Measurements from ENCODE around the gene SLC1A2.

The SLC1A2 gene

DNA sequence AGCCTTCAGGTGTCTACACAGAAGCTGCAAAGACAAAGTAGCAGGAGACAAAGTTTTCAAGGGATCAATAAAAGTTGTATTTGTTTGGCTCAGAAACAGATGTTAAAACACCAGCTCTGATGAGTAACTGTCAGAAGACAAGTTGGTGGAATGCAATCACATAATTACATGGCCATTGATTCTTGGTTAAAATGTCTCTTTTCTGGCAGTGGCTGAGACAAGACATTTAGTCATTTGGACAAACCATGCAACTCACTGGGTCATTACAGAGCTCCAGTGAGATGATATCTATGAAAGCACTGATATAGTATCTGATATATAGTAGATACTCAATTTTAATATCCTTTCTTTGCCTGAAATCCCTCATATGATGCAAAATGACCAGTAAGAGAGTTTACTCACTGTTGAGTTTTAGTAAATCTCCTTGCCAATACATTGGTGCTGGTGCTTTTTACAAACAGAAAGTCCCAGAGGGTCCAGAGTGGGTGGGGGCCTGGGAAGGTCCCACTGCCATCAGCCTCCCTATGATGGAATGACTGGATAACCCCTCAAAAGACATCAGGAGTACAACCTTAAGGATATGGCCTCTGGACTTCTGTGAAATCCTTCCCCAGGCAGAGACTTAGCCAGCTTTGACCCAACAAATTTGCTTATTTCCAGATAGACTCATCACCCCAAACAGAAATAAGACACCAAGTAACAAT is 95.0 kb downstream of the SLC1A2 start:
- no peak for DNase-seq

DNA sequence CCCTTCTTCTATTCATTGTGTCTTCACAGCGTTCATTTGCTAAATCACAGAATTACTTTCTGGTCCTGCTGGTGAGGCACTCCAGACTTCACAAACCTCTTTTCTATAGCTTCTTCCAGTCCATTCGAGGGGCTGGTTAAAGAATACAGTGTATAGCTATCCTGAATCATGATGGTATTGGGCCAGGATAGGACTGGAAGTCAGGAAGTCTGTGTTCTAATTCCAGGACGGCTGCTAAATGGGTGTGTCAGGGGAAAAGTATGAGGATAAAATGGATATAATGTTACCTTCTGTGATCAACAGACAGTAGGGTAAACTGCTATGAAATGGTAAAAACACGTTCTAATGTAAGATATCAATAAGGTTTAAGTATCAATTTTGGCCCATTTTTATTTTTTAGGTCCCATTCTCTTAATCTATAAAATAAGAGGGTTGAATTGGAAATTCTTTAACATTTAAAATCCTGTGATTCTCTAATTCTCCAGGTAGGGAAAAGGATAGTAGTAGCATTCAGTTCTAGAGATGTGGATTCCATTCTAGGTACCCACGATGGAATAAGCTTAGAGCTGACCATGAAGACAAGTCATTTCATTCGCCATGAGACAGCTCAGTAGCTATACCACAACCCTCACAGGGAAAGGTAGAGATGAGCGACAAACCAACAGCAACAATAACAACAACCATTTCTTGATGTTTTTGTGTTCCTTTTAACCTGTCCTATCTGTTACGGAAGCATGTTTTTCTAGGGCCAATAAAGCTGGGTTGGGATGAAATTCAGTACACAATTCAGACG is 96.1 kb downstream of the SLC1A2 start:
- DNase-seq, result no peak

DNA sequence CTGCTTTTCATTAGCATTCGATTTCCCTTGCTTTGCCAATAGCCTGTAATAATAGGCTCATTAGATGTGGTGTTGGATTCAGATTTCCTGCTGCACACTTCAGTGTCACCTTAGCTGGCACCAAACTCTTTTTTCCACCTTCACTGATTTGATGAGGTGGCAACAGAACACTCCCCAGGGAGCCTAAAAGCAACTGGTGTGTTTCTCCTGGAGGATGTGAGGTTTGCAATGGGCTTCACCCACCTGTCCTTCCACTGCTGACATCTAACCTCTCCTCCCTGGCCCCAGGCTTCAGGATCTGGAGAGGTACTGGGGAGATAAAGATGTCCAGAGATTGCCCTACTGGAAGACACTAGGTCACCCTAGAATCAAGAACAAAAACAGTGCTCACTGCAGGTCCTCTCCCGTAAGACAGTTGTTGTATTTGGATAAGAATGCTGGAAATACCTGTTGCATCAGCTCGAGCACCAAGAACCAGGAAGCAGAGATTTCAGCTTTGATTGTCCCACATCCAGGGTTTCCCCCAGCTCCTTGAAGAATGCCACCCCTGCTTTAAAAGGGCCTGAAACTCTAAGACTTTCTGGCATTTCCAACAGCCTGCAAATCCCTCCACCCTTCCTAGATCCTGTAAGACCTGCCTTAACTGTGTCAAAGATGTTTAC is 96.9 kb downstream of the SLC1A2 start:
- peak in 2 of 3 experiments; percentile 32 to 64 for DNase-seq

DNA sequence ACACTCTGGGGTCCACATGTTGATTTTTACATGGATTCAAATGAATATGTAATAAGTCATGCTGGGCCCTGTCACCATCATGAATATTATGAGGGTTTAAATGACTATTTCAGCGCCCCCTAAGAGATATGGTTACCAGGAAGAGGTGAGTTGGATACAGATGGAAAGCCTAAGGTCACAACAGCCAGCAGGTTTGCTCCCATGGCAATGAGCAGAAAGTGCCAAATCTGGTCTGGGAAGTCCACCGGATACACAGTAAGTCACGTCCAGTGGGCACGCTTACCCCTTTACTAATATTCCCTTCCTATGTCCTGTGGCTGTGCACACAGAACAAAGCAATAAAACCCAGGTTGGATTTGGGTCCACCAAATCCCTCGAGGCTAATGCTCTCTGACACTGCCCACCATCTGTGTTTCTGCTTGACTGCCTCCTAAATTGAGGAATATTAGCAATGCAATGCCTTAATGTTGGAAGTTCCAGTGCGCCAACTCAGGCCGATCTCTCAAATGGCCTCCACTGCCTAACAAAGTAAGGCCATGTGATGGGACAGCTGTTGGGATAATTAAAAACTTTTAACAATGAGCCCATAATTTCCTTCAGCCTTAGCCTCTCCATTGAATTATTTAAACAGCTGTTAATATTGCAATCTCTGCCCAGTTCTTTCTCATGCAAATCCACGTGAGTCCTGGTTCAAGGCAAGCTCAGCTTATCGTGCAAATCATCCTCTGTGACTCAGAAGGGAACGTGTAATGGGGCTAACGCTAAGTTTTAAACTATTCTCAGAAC is 97.6 kb downstream of the SLC1A2 start:
- DNase-seq, result peak in 2 of 3 experiments; percentile 32 to 64

DNA sequence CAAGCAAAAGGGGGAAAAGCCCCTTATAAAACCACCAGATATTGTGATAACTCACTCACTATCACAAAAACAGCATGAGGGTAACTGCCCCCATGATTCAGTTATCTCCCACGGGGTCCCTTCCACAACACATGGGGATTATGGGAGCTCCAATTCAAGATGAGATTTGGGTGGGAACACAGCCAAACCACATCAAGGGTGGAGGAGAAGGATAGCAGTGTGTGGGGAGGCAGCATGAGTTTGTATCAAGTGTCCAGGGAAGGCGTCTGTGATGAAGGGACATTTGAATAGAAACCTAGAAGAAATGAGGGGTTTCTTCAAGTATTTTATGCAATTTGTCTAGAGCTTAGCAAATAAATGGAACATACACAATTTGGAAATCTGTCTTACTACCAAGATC is 98.2 kb downstream of the SLC1A2 start:
- no peak for DNase-seq

DNA sequence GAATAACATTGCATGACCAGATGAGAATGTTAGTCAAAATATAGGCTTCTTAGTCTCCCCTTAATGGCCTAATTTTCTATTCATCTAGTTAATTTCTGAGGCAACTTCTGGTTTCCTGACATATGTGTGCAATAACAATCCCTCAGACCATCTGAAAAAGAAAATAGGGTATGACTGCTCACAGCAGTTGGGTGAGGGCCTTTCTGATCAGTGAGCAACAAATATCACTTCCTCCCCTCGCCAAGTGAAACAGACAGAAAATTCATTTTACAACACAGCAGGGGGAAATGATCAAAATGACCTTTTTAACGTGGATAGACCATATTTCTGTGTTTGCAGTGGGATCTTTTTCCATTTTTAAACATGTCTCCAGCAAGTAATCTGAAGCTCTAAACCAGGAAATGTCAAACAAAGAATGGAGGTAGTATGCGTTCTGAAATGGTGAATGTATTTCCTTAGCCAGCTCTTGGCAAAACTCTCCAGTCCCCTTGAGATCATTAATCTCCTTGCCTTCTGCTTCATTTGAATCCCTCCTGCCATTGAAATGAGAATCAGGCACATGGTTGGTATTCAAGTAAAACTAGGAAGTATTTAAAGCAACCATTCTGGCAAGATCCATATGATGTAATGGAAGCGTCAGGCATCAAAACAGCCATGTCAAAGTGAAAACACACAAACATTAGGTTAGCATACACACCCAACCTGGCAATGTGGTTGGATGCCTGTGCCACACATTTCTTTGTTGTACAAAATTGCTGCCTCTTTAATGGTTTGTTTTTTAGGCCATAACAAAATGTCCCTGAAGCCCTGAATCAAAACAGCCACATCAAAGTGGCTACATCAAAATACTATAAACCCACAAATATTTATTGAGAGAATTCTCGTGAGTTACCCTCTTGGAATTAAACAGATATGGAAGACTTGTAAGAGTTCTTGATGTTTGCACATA is 100.1 kb downstream of the SLC1A2 start:
- DNase-seq, result no peak

DNA sequence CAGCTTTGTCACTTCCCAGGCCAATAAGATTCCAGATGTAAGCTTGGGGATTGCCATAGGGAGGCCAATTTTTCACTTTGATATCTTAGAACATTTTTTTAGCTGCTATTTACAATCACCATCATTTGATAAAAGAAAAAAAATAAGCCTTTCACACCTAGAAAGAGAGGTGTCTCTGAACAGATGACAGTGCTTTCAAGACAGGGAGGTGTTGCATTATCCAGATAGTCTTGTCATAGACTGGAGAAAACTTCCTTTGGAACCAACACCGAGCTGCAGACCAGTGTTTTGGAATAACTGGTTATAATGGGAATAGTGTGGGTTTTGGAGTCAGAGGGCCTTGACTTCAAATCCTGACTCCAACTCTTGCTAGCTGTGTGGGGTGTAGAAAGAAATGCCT is 101.0 kb downstream of the SLC1A2 start:
- DNase-seq, result no peak

DNA sequence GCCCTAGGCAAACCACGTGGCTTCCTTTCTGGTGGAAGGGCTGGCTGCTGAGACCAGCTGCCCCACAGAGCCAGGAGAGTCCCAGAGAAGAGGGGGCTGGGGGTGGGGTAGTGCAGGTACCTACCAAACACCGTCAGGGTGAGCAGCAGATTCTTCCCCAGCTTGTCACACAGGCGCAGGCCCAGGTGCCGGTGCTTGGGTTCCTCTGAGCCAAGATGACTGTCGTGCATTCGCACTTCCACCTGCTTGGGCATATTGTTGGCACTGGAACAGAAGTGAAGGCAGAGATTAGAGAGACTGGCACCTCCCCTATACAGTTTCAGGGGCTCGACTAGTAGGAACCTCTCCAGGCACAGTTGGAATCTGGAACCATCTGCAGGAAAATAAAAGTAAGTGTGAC is 102.1 kb downstream of the SLC1A2 start:
- no peak for DNase-seq

DNA sequence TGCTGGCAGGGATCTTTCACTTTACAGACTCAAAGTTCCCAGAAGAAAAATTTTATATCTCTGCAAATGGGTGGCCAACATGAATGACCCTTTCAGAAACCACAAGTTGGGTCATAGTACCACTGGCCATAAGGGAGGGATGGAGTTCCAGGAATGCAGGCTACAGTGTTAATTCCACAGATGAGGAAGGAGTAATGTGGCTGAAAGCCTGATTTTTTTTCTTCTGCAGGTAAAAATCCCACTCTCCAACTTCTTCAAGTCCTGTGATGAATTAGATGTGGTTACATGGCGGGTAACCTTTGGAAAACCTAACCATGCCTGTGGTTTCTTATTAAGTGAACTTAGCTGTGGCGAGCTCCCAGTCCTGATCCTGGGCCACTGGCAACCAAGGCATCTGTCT is 103.2 kb downstream of the SLC1A2 start:
- DNase-seq, result no peak

DNA sequence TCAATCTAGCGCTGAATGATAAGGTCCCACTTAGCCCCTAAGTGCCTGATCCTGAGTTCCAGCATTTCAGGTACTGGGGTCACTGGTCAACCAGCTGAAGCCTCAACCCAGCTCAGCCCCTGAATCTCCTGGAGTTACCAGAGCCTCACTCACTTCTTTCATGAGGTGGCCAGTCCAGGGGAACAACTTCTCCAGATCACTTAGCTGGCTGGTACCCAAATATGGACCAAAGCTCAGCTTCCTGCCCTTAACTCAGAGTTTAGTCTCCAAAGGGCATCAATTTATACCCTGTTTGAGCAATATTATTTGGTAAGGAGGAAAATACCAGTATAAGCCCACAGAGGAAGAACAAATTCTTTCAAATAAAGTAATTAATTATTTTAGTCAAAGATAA is 105.6 kb downstream of the SLC1A2 start:
- no peak for DNase-seq

DNA sequence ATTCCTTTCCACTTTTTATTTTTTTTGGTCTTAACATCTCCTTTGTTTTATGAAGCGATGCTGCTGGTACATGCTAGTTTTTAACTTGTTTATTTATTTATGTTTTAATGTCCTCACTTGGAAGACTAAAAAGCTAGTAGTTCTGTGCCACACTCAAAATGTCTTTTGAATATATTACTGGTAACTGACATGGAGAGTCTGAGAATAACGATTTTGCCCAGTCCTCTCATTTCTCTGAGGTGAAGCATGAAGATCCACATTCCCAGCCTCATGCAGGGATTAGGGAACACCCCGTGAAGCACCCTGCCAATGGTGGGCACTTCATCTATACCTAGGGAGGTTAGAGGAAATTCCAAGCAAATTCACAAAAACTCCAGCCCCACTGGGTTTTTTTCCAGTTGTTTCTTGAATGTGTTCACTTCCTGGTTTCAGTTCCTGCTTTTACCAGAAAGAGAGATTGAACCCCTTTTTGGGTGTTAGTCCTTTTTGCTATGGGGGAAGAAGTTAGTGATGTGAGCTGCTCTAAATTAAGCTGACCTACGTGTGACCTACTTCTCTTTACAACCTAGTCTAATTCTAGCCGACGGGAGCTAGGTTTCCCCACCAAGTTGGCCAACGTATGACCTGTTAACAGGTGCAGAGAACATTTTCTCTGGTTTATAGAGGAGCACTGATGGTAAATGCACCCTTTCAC is 106.1 kb downstream of the SLC1A2 start:
- DNase-seq, result no peak

DNA sequence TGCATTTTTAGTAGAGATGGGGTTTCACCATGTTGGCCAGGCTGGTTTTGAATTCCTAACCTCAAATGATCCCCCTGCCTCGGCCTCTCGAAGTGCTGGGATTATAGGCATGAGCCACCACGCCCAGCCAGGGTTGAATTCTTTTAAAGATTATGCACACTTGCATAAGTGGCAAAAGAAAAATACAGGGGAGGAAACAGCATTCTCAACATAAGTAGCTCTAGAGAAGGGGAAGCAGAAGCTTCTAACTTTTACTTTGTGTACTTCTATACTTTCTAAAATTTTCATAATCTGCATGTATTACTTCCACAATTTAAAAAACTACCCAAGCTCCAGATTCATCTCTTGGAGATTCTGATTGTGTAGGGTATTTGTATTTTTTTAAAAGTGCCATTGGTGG is 108.0 kb downstream of the SLC1A2 start:
- DNase-seq, result no peak

DNA sequence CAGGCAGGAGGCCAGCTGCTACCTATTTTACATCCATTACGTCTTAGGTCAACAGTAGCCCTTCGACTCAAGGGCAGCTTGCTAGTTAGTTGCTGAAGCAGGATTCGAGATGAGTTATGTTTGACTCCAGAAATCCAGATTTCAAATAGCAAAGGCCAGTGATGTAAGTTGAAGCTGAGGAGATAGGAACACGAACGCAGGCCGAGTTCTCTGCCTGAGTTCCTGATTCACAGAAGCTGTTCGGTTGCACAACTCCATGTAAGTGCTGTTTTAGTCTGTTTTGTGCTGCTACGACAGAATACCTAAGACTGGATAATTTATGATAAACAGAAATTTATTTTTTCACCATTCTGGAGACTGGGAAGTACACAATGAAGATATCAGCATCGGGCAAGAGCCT is 111.2 kb downstream of the SLC1A2 start:
- DNase-seq, result no peak

DNA sequence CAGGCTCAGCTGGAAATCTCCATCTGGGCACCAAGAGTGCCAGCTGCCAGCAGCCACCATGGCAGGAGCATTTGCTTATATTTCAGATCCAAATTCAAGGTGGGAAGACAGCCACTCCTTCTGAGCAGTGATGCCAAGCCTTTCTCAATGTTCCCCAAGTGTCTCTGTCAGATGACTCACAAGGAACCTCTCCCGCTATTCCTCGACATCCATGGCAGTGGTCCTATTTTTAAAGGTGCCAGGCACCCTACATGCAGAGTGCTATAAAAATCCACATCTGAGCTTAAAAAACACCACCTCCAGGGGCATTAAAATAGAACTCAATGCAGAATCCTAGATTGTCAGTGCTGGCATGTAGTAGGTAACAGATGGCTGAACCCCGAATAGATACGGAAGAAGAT is 112.1 kb downstream of the SLC1A2 start:
- no peak for DNase-seq

DNA sequence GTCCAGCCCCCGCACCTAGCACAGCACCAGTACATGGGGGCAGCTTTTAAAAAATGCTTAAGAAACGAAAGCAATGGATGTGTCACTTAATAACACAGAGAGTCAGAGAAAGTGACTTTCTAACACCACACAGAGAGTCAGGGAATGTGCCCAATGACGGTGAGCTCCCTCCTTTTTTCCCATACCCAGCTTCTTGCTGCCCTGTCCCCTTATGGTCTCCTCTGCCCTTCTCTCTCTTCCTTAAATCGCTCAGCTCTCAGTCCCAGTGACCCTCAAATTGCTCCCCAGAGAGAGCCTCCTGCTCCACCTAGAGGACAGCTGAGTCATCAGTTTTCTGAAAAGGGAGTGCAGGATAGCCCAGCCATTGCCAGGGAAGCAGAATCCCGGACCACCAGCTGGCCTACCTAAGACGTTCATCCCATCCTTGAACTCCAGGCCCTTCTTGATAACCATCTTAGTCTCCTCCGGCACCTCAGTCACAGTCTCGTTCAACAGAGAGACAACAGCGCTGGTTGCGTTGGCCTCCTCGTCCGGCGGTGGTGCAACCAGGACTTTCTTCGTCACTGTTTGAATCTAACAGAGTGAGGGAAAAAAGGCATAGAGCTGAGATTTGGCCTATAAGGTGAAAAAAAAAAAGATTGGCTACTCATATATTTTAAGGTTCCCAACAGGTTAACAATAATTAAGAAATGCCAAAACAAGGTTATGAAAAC is 113.5 kb downstream of the SLC1A2 start:
- peak in 2 of 3 experiments; percentile 28 to 45 for DNase-seq

DNA sequence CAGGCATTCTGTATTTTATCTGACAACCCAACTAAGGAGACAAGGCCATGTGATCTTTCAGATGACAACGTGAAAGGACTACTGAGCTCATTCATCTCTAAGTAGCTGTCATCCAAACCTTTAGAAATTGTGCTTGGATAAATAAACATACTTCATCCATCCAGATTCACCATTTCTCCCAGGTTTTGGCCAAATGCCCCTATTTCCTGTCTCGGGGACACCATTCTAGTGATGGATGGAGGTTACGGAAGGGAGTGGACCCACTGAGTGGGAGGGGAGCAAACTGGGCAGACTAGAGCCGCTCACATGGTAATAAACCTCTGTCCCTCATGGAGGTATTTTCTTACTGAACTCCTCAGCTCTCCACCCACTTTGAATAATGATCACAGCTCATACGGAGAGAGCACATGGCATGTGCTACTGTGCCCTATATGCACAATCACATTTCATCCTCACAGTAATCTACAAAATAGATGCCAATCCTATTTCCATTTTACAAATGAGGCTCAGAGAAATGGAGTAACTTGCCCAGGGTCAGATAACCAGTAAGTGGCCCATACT is 114.4 kb downstream of the SLC1A2 start:
- no peak for DNase-seq

DNA sequence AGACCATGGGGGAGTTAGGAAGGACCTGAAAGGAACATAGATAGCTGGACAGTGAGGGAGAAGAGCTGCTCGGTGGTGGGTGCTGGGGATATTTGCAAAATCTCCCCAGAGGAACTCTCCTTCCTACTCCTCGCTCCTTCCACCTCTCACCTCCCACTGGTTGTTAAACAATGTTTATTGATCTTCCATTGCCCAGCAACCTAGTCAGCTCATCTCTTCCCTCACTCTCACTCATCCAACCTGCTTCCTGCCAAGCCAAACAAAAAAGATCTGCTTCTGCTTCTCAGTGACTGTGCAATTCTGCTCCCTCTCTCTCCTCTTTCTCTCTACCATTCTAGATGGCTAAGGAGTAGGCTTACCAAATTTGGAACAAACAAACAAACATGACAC is 115.0 kb downstream of the SLC1A2 start:
- DNase-seq, result no peak

DNA sequence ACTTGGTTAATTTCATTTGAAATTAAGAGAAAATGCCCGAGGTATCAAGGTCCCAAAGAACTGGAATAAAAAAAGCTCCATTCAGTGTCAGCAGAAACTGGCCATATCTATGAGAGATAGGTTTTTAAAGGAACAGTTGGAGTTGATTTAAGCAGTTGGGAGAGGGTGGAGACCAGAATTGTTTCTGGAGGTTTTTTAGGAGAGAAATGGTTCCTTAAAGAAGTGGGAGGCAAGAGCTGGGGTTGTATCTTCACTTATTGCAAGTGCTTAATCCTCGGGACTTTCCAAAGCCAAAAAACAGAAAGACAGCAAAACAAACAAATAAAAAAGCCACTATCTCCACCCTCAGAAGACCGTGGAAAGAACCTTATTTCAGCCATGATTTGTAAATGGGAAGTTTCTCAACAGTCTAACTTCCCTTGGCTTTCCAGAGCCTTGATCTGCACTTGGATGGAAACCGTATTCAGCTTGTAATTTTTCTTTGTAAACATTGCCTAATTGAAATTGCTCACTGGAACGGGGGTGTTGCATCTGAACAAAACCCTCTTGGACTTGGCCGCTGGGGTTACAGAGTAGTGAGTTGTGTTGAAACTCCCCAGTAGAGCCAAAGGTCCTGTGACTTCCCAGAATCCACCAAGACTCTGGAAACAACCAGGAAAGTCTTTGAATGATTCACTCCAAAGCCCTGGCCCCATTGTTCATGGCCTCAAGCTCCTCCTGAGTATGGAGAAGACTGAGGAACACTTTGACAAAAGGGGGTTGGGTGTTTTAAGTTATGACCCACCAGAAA is 115.6 kb downstream of the SLC1A2 start:
- DNase-seq, result no peak

DNA sequence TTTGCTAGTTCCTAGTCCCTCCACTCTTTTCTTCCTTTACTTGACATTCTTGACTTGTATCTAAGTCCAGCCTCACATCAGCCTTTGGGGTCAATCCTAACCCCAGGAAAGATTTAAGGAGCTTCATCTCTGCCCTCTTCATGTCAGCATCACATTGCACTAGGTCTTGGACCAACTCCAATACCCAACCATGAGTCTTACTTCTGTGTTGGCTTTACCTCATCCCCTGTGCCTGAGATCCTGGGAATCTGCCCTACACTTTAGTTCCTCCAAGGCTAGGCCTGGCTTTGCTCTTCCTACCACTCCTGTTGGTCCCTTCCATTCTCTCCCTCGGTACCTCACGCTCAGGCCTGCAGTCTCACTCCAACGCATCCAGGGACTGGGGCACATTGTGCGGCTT is 117.0 kb downstream of the SLC1A2 start:
- no peak for DNase-seq

DNA sequence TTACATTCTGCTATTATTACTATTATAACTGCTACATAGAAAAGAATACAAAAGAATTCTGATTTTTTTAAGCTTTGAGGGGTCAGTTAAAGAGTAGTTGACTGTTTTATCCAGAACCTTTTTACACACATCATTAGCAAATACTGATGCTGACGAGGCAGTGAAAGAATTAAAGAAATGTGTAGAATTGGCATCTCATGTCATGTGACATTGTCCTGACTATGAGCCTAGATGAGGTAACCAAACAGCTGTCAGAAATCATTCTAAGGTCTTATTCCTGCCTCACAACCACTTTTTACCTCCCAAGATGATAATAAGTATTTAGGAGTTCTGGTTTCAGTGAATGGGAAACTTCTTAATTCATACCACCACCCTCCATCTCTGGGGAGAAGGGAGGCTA is 121.0 kb downstream of the SLC1A2 start:
- no peak for DNase-seq

Measured in NCI-H1417 (cell line).